Neutrophil (primary cell): ENCODE data around the gene NTMT2.

ENCODE experiments used
- H3K27ac ChIP-seq: fragments of 200-600 bp; sonication (generic); 2 replicates; pipeline ENCODE4 v1.5.1; 2016; ENCODE audit warnings: mild to moderate bottlenecking, moderate library complexity
- H3K27me3 ChIP-seq: fragments of 200-600 bp; sonication (generic); 2 replicates; pipeline ENCODE4 v1.6.0; 2016; ENCODE audit warnings: mild to moderate bottlenecking
- H3K36me3 ChIP-seq: fragments of 200-600 bp; sonication (generic); 2 replicates; pipeline ENCODE4 v1.5.1; 2017
- H3K4me1 ChIP-seq, 2 experiments: fragments of 200-600 bp in 1 of 2; sonication (generic) in 1 of 2; 1 replicate in 1 of 2; 2 replicates in 1 of 2; pipeline versions ENCODE4 v1.5.1 to v1.6.1; 2013 to 2016; ENCODE audit warnings: low read depth in 1 of 2, low read length in 1 of 2, mild to moderate bottlenecking in 1 of 2, moderate library complexity in 1 of 2; ENCODE audit not compliant: control insufficient read depth in 1 of 2, insufficient read depth in 1 of 2
- H3K4me3 ChIP-seq, 2 experiments: fragments of 200-600 bp in 1 of 2; sonication (generic) in 1 of 2; 1 replicate in 1 of 2; 2 replicates in 1 of 2; pipeline ENCODE4 v1.5.1; 2013 to 2016; ENCODE audit warnings: low read depth in 1 of 2, low read length in 1 of 2, mild to moderate bottlenecking in 1 of 2, moderate library complexity in 1 of 2
- H3K9me3 ChIP-seq: fragments of 200-600 bp; sonication (generic); 2 replicates; pipeline ENCODE4 v1.5.1; 2016
- TF ChIP-seq, protein P1 (sequence below): fragments of 200-600 bp; sonication (generic); IDR thresholded peaks from 2 replicates; pipeline ENCODE4 v1.5.1; 2016; ENCODE audit warnings: antibody characterized with exemption

The NTMT2 gene

GRCh38 chr1:170149241-170149640, 3.5 kb downstream of the NTMT2 start:
- Histone ChIP-seq H3K4me1 (no peaks in the 10 kb centered on the region), H3K9me3 (no peaks in the 10 kb centered on the region), H3K27ac (no peak overlapping the region), H3K27me3 (no peaks in the 10 kb centered on the region), H3K4me3 (no peak overlapping the region), H3K36me3 (no peaks in the 10 kb centered on the region)
- TF ChIP-seq, protein P1, sequence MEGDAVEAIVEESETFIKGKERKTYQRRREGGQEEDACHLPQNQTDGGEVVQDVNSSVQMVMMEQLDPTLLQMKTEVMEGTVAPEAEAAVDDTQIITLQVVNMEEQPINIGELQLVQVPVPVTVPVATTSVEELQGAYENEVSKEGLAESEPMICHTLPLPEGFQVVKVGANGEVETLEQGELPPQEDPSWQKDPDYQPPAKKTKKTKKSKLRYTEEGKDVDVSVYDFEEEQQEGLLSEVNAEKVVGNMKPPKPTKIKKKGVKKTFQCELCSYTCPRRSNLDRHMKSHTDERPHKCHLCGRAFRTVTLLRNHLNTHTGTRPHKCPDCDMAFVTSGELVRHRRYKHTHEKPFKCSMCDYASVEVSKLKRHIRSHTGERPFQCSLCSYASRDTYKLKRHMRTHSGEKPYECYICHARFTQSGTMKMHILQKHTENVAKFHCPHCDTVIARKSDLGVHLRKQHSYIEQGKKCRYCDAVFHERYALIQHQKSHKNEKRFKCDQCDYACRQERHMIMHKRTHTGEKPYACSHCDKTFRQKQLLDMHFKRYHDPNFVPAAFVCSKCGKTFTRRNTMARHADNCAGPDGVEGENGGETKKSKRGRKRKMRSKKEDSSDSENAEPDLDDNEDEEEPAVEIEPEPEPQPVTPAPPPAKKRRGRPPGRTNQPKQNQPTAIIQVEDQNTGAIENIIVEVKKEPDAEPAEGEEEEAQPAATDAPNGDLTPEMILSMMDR, result no peak

DNA sequence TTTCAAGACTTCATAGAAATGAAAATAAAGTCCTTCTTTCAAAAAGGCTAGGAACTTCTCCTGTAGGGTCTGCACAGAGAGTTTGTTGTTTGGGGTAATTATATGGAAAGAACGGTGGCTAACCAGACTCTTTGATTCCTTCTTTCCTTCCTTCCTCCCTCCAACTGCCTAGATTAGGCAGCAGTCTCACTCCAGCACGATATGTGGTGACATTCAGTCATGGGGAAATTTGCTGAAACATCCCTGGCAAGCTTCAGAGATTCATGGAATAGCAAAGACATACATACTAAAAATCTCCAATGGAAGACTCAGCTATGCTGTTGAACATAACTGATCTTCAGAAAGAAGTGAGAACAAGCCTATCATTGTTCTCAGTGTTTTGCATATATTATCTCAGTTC, 4.3 kb downstream of the NTMT2 start:
- no peaks in the 10 kb centered on the region for H3K27me3 ChIP-seq
- TF ChIP-seq, protein P1, result no peak
- H3K4me3 ChIP-seq, result no peak overlapping the region
- no peaks in the 10 kb centered on the region for H3K36me3 ChIP-seq
- no peaks in the 10 kb centered on the region for H3K4me1 ChIP-seq
- H3K27ac ChIP-seq, result no peak overlapping the region
- H3K9me3 ChIP-seq, result no peaks in the 10 kb centered on the region

- no peak overlapping the region for H3K27ac ChIP-seq
- no peaks in the 10 kb centered on the region for H3K9me3 ChIP-seq
- TF ChIP-seq, protein P1, result no peak
- no peak overlapping the region for H3K4me3 ChIP-seq
- no peaks in the 10 kb centered on the region for H3K27me3 ChIP-seq
- H3K4me1 ChIP-seq, result no peaks in the 10 kb centered on the region
- no peaks in the 10 kb centered on the region for H3K36me3 ChIP-seq
Observed at GRCh38 chr1:170150921-170151320, 5.2 kb downstream of the NTMT2 start.

DNA sequence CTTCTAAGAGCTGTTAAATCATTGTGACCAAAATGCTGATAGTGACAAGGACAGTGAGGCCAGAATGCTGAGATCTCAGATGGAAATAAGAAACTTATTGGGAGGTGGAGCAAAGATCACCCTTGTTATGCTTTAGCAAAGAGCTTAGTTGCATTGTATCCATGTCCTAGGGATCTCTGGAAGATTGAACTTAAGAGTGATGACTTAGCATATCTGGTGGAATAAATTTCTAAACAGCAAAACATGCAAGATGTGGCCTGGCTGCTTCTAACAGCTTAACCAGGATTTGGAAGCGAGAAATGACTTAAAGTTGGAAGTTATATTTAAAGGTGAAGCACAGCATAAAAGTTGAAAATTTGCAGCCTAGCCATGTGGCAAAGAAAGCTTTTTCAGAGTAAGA, 7.7 kb downstream of the NTMT2 start:
- no peaks in the 10 kb centered on the region for H3K27me3 ChIP-seq
- H3K4me1 ChIP-seq, result no peaks in the 10 kb centered on the region
- TF ChIP-seq, protein P1, result no peak
- no peak overlapping the region for H3K4me3 ChIP-seq
- H3K27ac ChIP-seq, result no peak overlapping the region
- H3K36me3 ChIP-seq, result no peaks in the 10 kb centered on the region
- H3K9me3 ChIP-seq, result no peaks in the 10 kb centered on the region

DNA sequence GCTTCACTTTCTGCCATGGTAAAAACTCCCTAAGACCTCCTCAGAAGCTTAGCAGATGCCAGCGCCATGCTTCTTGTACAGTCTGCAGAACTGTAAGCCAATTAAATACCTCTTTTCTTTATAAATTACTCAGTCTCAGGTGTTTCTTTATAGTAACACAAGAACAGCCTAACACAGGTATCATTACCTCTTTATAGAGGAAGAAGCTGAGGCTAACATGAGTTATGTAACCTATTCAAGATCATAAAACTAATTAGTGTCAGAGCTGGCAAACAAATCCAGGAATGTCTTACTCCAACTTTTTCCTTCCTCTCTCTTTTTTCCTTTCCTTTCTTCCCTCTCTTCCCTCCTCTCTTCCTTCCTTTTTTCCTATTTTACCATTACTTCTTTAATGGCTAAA, 9.3 kb downstream of the NTMT2 start:
- no peak overlapping the region for H3K4me3 ChIP-seq
- H3K9me3 ChIP-seq, result no peaks in the 10 kb centered on the region
- H3K27ac ChIP-seq, result no peak overlapping the region
- no peaks in the 10 kb centered on the region for H3K36me3 ChIP-seq
- H3K4me1 ChIP-seq, result no peaks in the 10 kb centered on the region
- TF ChIP-seq, protein P1, result no peak
- H3K27me3 ChIP-seq, result no peaks in the 10 kb centered on the region

DNA sequence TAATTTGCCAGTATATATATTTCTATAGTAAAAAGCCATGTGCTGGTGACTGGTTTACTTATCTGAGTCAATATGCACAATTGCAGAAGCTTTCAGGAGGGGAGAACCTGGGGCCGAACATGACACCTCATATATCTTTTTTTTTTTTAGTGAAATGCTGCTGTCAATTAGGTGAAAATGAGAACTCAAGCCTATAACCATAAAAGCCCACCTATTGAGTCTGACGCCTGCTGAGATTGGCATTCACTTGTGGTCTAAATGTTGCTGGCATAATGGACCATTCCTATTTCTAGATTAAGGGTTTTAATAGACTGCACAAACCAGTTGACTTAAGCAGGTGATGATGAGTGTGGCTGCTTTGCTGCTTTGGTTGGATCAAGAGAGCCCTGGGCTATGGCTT, 10.8 kb downstream of the NTMT2 start:
- Histone ChIP-seq H3K9me3 (no peaks in the 10 kb centered on the region), H3K4me3 (no peak overlapping the region), H3K27ac (no peak overlapping the region), H3K36me3 (no peaks in the 10 kb centered on the region), H3K27me3 (no peaks in the 10 kb centered on the region), H3K4me1 (no peaks in the 10 kb centered on the region)
- TF ChIP-seq, protein P1, result no peak
